ENCODE measurements around the gene ADCY2.

The ADCY2 gene

DNA sequence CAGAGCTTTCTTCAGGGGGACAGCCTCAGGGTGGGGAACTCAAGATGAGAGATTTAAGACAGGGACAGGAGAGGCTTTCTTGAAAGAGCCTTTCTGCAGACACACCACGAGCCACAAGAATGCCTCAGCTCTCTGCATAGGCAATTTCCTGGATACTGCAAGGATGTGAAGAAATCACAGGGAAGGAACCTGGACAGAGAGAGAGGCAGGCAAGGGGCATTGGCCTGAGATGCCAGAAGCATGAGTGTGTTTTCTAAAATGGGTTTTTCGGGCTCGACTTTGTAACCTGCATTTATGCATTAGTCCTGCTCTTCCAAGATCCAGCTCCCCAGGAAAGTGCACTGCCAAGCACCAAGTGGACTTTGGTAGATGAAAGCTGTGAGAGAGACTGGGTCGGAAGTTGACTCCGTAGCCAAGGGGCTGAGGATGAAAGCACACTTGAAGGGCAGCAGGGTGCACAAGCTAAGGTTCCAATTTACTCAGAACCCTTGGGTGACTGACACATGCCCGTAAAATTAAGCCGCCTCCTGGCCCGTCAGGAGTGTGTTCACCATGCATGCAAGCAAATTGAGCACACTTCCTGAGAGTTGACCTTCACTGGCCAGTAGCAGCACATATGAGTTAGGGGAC is 364.1 kb downstream of the ADCY2 start:
- intact Hi-C loops (cut with DNase I) = no loop called here
- DNase-seq = no peak

DNA sequence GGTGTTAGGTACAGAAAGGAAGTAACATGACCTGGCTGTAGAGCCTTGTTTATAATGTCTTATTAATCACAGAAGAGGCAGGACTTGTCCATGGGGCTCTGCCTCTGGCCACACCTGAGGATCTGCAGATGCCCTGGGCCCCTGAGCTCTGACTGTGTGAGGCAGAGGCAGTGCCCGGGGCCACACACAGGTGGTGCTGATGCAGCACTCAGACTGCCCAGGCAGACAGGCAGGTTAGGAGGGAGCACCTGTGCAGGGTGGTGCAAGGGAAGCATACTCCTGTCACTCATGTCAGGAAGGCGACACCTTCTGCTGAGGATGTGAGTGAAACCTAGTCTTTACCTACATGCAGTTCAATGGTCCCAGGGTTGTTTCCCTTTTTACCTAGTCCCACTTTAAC is 366.3 kb downstream of the ADCY2 start:
- no peak for DNase-seq
- intact Hi-C loops (cut with DNase I) = no loop called here

DNA sequence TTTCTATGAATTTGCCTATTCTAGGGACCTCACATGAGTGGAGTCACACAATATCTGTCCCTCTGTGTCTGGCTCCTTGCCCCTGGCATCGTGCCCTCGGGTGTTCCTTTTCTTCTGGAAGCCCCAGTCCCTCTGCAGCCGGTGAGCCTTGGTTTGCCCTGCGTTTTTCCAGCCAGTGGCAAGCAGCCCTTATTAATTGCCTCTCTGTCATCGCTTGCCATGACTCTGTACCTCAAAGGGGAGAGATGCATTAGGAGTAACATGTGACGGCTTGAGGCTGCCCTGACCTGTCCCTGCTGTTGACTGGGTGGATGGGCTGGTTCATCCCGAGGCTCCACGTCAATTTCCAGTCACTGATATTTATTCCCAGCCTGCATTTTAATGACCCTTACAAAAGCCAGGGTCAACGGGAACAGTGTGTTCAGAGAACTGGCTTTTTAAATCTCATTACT is 367.7 kb downstream of the ADCY2 start:
- peak; percentile 36 to 91 (median 67) for DNase-seq
- intact Hi-C loops (cut with DNase I) = no loop called here

DNA sequence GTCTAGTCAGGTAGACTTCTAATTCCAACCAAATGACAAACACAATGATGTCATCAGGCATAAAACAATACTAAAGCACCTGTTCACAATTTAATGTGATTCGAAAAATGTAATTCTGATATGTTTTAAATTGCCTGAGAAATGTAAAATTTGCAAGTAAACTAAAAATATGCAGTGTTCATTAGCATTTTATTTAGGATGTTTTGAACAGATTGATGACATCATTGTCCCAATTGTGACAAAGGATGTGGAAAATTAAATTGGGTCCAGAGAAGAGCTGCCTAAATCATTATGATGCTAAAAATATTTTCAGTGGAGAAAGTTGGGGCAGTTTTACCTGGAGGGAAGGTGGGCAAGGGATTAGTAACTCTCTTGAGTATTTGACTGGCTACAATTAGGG is 368.5 kb downstream of the ADCY2 start:
- intact Hi-C loops (cut with DNase I) = no loop called here
- no peak for DNase-seq

DNA sequence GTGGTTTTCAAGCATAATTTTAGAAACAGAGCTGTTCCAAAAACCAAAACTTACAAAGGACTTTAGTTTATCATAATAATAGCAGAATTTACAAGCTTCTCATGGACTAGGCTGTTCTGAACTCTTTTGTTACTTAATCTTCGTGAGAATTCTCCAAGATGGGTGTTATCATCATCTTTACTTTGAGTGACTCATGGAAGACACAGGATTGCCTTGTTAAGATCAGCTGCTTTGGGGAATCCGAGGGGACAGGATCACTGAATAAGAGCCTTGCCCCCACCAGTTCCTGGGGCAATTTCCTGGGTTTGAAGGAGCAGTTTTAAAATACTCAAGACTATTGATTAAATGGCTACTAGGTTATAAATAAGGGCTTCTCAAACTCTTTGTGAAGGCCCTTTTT is 374.5 kb downstream of the ADCY2 start:
- intact Hi-C loops (cut with DNase I) = no loop called here
- no peak for DNase-seq

DNA sequence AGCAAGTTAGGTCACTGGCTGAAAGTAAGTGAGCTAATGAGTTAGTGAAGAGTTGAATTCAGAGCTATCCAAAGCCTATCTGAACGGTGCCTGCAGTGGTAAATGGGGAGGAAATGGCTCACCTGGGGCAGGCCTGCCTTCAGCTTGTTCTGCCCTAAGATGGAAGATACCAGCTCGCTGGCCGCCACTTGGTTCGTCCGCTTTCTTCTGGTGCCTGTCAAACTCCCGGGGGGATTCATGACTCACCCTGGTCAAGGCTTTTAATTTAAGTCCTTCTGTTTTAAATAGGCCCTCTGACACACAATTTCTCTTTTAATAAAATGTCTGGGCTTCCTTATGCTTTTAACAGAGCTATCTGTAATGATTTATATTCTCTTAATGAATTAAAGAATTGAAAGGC is 376.2 kb downstream of the ADCY2 start:
- DNase-seq = no peak
- intact Hi-C loops (cut with DNase I) = no loop called here

DNA sequence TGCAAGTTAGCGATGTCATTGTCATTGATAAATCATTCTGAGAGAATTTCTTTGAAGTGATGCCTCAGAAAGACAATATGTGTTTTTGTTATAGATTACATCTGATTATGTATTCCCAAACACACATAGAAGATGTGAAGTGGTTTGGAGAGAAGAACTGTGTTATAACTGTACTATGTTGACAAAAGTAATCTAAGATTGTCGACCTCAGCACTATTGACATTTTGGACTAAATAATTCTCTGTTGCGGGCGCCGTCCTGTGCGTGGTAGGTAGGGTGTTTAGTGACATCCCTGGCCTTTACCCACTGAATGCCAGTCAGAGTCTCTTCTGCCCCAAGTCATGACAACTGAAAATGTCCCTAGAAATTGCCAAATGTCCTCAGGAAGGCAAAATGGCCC is 377.2 kb downstream of the ADCY2 start:
- intact Hi-C loops (cut with DNase I) = no loop called here
- DNase-seq = no peak

DNA sequence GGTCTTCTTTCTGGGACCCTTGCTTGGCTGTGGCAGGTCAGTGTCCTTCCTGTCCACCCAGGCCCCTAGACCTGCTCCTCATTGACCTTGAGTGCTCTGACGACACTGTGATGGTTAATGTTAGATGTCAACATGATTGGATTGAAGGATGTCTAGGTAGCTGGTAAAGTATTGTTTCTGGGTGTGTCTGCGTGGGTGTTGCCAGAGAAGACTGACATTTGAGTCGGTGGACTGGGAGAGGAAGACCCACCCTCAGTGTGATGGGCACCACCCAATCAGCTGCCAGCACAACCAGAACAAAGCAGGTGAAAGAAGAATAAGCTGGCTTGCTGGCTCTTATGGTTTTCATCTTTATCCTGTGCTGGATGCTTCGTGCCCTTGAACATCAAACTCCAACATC is 380.5 kb downstream of the ADCY2 start:
- intact Hi-C loops (cut with DNase I) = no loop called here
- DNase-seq = no peak

DNA sequence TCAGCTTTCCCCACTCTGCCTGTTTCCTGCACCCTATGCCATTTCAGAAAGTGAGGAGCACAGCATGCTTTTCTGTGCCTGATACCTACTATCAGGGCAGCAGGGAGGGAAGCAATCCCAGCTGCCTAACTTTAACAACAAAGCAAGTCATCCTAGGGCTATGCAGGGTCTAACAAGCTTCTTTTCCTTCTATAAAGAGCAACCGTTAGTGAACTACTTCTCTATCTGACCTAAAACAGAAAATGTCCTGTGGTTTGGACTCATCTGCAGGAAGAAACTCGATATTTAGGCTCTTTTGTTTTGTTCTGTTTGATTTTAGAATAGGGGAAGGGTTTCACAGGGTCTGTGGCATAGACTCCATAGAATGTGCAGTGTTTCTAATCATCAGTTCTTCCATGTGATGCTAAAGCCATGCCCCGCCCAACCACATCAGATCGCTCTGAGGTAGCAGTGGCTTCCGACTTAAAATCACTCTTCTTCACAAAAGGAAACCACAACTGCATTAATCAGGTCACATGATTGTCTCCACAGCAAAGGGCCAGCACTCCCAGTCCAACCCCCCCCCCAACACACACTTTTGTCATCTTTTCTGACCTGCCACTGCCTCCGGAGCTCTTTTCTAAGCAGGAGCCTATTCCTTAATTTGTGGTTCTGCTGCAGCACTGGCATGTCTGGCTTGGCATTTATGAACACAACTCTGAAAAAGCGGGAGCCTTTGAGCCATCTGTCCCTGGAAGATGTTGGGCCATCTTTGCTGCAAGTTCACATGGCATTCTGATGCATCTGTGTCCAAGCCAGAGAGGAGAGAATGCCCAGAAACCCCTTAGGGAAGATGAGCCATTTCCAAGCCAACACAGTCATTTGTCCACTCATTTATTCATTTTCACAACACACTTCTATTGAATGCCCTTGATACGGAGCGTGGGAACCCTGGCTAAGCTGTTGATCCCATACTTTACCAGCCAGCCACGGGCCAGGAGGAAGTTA is 383.4 kb downstream of the ADCY2 start:
- DNase-seq = no peak

DNA sequence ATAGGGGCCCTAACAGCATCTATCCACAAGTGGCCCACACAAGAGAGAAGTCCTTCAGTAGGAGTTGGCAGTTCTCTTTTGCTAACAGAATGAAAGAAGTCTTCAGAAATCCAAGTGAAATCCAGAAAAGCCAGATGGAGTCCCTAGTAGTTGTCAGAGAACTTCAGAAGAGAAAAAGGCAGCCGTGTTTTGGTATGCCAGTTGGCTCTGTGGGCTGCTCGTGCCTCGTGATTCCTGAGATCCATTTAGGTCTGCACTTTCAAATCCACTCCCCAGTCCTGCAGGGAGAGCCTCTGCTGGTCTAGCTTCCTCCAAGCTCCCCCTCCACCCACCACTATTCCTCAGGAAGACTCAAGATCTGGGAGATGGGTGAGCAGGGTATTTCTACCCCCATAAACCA is 386.0 kb downstream of the ADCY2 start:
- DNase-seq = peak in 1 of 10 donors; percentile 87
- intact Hi-C loops (cut with DNase I) = no loop called here

More for the DNA sequence above, 383.4 kb downstream of the ADCY2 start:
- intact Hi-C loops (cut with DNase I) = no loop called here

DNA sequence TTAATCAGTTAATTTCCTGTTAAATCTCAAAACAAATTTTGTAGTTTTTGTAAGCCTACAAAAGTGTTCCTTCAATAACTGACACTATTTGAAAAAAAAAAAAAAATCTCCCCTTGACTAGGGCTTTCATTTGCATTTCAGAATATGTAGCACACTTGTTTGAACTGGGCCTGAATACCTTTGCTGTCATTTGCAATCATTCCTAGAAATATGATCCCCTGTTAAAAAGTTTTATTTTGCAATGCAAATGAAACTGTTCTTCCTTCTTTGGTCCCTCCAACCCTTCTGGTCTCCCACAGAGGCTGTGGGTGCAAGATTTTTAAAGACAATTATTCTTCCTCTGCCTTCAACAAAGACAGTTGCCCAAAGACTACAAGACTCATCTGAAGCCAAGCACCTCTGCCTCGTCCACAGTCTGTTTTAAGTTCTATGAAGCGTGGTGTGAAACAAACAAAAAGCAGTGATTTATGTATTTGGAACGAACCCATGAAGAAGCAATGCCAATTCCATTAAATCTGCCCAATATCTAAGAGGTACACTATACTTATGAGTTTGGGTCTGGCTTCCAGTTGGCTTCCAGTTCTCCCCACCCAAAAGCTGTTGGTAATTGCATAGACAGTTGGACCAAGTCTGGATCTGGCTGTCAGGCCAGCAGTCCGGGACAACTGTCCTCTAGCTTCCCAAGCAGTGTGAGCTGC is 388.9 kb downstream of the ADCY2 start:
- intact Hi-C loops (cut with DNase I) = no loop called here
- DNase-seq = no peak

DNA sequence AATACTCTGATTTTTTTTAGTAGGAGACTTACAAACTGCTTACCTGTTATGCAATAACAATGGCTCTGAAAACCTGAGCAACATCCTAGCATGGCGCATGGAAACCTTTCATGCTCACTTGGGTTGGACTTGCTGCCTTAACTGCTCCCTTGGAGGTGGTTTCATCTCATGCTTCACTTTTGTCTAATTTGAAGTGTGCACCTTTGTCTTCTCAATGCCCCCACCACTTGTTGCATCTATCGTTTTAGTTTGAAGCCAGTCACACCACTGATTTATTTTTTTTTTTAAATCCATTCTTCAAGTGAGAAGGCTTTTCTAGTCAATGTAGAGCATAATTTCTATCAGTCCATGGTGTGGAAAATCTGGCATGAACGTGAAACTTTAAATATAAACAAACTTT is 391.8 kb downstream of the ADCY2 start:
- intact Hi-C loops (cut with DNase I) = no loop called here
- no peak for DNase-seq

DNA sequence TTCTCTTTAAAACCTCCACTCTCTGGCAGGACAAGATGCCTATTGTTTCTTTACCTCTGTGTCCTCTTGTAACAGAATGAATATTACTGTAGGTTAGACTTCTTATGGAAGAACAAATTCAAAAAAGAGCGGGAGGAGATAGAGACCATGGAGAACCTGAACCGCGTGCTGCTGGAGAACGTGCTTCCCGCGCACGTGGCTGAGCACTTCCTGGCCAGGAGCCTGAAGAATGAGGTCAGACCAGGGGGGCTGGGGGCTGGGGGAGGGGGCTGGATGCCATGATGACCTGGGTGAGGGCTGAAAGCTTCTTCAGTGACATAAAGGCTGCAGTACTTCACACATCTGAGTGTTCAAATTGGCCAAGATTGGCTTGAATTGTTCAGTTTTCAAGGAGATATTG is 393.6 kb downstream of the ADCY2 start:
- intact Hi-C loops (cut with DNase I) = no loop called here
- no peak for DNase-seq

DNA sequence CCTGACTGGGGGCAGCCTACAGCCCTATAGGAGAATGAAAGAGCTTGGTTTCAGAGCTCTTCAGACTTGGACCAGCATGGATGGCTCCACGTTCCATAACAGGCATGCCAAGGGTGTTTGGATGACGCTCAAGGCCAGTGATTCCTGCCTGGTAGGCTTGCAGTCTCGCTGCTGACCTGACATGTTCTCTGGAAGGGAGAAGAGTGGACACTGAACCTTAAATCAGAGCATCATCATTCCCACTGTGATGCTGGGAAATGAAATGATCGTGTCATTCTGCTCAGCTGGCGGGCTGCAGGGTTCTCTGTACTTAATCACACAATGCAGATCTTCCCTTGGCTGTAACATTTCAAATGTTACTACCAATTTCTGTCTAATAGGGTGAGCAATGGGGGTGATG is 398.0 kb downstream of the ADCY2 start:
- DNase-seq = no peak
- intact Hi-C loops (cut with DNase I) = no loop called here

DNA sequence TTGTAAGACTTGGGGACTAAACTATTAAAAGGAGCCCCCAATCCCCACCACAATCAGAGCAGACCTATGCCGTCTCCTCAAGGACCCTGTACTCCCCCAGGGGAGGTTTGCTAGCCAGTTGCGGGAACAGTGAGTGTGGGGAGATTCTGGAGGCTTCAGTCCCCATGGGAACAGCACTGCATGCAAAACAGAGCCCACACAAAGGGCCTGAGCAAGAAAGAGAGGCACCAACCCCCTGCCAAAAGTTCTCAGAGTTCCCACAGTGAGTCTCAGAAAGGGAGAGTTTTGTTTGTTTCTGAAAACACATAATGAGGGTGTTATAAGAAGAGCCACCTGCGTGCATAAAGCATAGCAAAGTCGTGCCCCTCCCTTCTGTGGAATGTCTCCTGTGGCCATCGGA is 398.4 kb downstream of the ADCY2 start:
- intact Hi-C loops (cut with DNase I) = no loop called here
- peak in 2 of 10 donors; percentile 30 to 37 for DNase-seq

DNA sequence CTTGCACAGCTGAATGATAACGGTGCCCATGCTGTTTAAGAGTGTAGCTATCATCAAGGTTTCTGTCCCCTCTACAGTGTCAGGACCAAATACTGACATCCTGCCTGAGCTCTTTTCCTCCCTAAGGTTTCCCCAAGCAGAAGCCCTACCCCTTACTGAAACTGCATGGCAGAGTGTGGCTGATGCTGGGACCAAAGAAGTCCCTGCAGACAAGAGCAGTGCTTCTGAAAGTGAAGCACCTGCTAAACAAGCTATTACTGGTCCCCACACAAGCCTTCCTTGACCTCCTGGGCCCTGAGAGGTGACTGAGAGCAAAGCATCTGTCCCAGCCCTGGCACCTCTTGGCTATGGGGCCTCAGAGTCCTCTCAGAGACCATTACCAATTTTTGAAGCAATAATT is 398.9 kb downstream of the ADCY2 start:
- DNase-seq = no peak
- intact Hi-C loops (cut with DNase I) = no loop called here

DNA sequence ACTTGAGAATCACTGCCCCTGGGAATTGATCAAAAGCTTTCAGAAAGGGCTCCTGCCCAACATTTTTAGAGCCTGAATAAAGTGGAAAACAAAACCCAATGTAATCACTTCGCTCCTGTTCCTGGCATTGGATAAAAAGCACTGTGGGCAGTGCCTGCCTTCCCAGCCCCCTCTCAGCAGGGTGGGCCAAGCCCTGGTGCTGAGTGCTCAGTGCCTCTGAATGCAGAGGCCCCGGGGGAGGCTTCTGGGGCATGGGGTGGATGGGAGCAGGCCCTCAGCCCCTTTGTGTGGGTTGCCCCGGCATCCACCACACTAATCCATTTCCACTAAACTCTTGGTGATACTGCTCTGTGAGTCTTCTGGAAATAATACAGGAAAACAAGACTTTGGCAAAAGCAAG is 399.4 kb downstream of the ADCY2 start:
- intact Hi-C loops (cut with DNase I) = no loop called here
- DNase-seq = peak in 8 of 10 donors; percentile 24 to 91 (median 66)

DNA sequence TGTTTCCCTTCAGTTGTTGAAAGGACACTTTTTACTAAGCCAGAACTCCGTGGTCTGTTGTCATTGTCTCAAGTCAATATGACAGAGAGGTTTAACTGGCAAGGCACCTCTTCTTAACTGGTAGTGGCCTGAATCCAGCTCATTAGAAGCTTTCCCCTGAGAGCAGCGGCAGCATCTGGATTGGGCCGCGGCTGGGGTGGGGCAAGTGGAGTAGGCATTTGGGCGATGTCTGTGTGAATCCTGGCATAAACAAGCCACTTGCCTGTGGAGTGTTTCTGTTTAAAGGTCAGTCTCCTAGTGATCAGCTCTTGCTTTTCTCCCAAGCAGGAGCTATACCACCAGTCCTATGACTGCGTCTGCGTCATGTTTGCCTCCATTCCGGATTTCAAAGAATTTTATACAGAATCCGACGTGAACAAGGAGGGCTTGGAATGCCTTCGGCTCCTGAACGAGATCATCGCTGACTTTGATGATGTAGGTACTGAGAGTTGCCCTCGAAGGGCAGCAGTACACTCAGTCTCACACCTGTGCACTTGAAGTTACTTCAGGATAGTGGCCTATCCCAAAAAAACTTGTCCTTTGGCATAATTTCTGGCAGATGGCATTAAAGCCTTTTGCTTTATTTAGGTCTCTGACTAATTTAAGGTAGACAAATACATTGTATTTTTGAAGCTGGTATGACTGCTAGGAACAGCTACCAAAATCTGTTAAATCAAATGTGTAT is 406.1 kb downstream of the ADCY2 start:
- DNase-seq = peak in 2 of 10 donors; percentile 53 to 89
- intact Hi-C loops (cut with DNase I) = no loop called here

DNA sequence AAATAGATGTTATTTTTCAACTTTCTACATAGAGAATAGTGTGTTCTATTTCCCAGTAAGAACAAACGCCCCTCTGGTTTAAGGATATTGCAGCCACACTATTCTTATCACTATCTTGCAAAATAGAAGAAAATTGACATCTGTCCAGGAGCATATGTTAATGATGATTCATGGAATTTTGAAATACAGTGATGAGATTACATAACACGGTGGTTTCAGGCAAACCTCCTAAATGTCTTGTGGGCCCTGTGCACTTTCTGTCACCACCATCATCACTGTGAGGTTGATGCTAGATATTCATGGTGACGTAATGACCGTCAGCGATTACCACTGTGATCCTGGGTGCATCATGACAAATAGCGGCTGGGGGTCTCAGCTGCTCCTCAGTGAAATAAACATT is 406.9 kb downstream of the ADCY2 start:
- no peak for DNase-seq
- intact Hi-C loops (cut with DNase I) = no loop called here

DNA sequence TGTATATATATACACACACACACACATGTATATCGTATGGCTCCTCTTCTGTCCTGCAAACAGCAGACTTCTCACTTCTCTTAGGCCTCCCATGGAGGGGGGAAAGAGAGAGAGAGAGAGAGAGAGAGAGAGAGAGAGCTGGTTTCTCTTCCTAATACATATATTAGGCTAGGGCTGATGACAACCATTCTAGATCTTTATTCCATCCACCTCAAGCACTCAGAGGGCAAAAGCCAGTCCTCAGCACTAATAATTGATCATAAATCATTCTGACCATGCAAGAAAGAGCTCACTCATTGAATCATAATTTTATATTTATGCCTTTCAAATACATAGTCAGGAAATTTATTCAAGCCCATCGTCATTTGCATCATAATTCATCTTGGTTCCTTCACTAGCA is 408.0 kb downstream of the ADCY2 start:
- intact Hi-C loops (cut with DNase I) = no loop called here
- no peak for DNase-seq

DNA sequence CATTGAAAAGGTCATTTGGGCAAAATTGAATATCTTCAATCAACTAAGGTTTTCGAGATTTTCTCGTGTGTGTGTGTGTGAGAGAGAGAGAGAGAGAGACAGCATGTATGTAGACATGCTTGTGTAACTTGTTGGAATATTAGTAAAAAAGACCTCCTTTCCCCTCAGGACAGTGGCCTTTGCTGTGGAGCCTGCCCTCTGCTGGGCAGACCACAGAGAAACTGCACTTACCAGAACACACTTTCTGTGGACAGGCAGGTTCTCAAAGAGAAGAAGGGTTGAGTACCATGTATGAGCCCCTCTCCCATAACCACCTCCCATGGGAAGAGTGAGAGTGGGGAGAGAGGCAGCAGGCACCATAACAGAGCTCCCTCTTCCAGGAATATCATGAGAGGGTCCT is 409.4 kb downstream of the ADCY2 start:
- intact Hi-C loops (cut with DNase I) = no loop called here
- DNase-seq = peak in 1 of 10 donors; percentile 55

Measured in posterior cingulate gyrus (tissue), 11 donors.